Stimulated activated CD4-positive, alpha-beta T cell treated with anti-CD3 and anti-CD28 coated beads, TNF-alpha, amount 100 ng/mL, for 1 hour (primary cell): Measurements from ENCODE around the gene TMEM209.
"Not testable (repeated sequence)": the region's sequence is repeated elsewhere in the genome, so short reads cannot be mapped to it uniquely, and the experiment has no call there.

Experiments
- DNase-seq, 3 donors: peaks; one replicate each; pipeline ENCODE4 v3.0.0-alpha.2; 2020; ENCODE audit warnings: low read depth in 3 of 3, low spot score in 1 of 3

The TMEM209 gene

GRCh38 chr7:130218806-130219620, 13.8 kb upstream of the TMEM209 start:
- DNase-seq, result no peak

- no peak for DNase-seq
Observed at GRCh38 chr7:130216750-130217149, 11.5 kb upstream of the TMEM209 start.

- DNase-seq, result no peak
Observed at GRCh38 chr7:130216025-130216424, 10.8 kb upstream of the TMEM209 start.

- DNase-seq, result no peak
Observed at GRCh38 chr7:130213828-130214227, 8.6 kb upstream of the TMEM209 start.

GRCh38 chr7:130210181-130210935, 5.2 kb upstream of the TMEM209 start:
- DNase-seq, result no peak

GRCh38 chr7:130208516-130208915, 3.3 kb upstream of the TMEM209 start:
- DNase-seq, result no peak

- no peak for DNase-seq
Observed at GRCh38 chr7:130207642-130208041, 2.4 kb upstream of the TMEM209 start, which contains the start of gene SSMEM1. Gene SSMEM1, plus strand, starts transcription at chr7:130207860. Its CDS starts 51 bp downstream, at chr7:130207911.

- DNase-seq, result no peak
Observed at GRCh38 chr7:130207033-130207432, 1.8 kb upstream of the TMEM209 start.

- no peak for DNase-seq
Observed at GRCh38 chr7:130201796-130202195, 3.4 kb downstream of the TMEM209 start.

GRCh38 chr7:130197094-130197493, 8.1 kb downstream of the TMEM209 start:
- DNase-seq, result no peak

- no peak for DNase-seq
Observed at GRCh38 chr7:130196476-130196875, 8.7 kb downstream of the TMEM209 start.

GRCh38 chr7:130195396-130195795, 9.8 kb downstream of the TMEM209 start:
- DNase-seq, result no peak

GRCh38 chr7:130191791-130192190, 13.4 kb downstream of the TMEM209 start:
- DNase-seq, result no peak

GRCh38 chr7:130189343-130189742, 15.9 kb downstream of the TMEM209 start:
- no peak for DNase-seq

GRCh38 chr7:130187360-130187759, 17.8 kb downstream of the TMEM209 start:
- no peak for DNase-seq

- not testable (repeated sequence) for DNase-seq
Observed at GRCh38 chr7:130184349-130184748, 20.9 kb downstream of the TMEM209 start.

- DNase-seq, result no peak
Observed at GRCh38 chr7:130182990-130183389, 22.2 kb downstream of the TMEM209 start.

GRCh38 chr7:130181263-130181605, 24.0 kb downstream of the TMEM209 start:
- DNase-seq, result no peak

GRCh38 chr7:130180571-130181262, 24.5 kb downstream of the TMEM209 start:
- DNase-seq, result peak in 1 of 3 donors; percentile 9

- DNase-seq, result no peak
Observed at GRCh38 chr7:130179631-130180030, 25.6 kb downstream of the TMEM209 start.

GRCh38 chr7:130178251-130178650, 27.0 kb downstream of the TMEM209 start:
- no peak for DNase-seq
